IPS-18c (cell line): Measurements from ENCODE around the gene SH3GL1.

Experiments used
- H3K4me3 ChIP-seq: 2 replicates; pipeline ENCODE4 v1.7.0; 2013; ENCODE audit warnings: low read depth, mild to moderate bottlenecking, low read length, moderate library complexity; ENCODE audit not compliant: insufficient read depth
- H3K9me3 ChIP-seq: one replicate; pipeline ENCODE4 v1.6.1; 2013; ENCODE audit warnings: mild to moderate bottlenecking, low read length, moderate library complexity; ENCODE audit not compliant: control insufficient read depth, insufficient read depth

The SH3GL1 gene

DNA sequence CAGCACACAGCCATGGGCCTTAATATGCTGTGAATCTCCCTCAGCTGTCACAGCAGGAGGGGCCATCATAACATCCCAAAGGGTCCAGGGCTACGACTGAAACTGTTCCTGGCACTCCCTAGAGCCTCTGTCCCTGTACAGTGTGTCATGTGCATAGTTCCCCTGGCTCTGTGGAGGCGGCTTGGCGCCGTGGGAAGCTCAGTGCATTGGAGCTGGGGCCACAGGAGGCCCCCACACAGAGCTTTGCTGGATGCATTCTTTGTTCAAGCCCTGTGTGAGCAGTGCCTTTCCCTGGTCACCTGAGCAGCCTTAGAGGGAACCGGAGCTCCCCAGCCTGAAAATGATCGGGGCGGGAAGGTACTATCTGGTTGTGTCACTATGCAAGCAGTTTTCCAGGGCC lies 35.9 kb upstream of the SH3GL1 start:
- H3K9me3 ChIP-seq = no peaks in the 10 kb centered on the region
- H3K4me3 ChIP-seq = no peak overlapping the region

DNA sequence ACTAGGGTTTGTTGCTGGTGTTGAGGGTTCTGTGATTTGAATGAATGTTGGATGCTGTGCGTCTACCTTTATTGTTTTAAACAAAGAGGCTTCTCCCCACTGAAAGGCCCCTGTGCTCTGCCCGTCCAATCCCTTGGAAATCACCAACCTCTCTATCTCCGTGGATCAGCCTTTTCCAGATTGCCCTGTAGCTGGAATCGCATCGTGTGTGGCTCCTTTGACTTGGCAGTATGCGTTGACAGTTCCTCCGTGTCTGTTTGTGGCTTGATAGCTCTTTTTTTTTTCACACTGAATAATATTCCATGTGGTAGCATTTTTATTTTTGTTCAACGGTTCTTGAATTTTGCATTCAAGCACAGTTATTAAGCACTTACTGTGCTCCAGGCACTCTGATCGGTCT lies 34.0 kb upstream of the SH3GL1 start:
- Histone ChIP-seq H3K4me3 (no peak overlapping the region), H3K9me3 (no peaks in the 10 kb centered on the region)

DNA sequence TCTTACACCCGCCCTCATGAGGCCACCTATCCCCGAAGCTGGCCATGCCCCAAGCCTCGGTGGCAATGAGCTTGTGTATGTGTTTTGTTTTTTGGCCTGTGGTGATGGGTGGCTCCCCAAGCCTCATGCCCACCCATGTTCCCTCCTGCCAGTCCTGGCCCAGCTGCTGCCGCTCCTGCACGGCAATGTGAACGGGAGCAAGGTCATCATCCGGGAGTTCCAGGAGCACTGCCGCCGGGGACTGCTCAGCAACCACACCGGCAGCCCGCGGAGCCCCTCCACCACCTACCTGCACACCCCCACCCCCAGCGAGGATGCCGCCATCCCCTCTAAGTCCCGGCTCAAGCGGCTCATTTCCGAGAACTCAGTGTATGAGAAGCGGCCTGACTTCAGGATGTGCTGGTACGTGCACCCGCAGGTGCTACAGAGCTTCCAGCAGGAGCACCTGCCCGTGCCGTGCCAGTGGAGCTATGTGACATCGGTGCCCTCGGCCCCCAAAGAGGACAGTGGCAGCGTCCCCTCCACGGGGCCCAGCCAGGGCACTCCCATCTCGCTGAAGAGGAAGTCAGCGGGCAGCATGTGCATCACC lies 32.7 kb upstream of the SH3GL1 start:
- Histone ChIP-seq H3K9me3 (no peaks in the 10 kb centered on the region), H3K4me3 (no peak overlapping the region)

DNA sequence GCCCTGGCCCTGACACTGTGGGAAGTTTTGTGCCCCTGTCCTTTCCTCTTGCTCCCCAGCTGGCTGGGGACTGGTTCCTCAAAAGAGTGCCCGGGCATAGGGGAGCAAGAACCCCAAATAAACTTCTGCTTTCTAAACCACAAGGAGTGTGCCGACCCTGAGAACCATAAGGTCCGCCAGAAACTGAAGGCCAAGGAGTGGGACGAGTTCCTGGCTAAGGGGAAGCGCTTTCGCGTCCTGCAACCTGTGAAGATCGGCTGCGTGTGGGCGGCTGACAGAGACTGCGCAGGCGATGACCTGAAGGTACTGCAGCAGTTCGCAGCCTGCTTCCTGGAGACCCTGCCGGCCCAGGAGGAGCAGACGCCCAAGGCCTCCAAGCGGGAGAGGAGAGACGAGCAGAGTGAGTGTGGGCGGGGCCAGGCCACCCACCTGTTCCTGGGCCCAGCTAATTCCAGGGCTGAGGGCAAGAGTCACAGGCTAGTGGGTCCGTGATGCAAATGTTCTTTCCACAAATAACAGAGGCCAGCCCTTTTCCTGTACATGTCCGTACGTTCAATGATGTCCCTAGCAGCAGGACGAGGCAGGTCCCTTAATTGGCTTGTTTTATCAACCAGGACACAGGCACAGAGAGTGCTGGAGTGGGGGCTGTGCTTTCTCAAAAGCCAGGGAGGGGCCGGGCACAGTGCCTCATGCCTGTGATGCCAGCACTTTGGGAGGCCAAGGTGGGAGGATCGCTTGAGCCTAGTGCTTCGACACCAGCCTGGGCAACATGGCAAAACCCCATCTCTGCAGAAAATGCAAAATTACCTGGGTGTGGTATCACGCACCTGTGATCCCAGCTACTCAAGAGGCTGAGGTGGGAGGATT lies 31.7 kb upstream of the SH3GL1 start:
- Histone ChIP-seq H3K4me3 (no peak overlapping the region), H3K9me3 (no peaks in the 10 kb centered on the region)

DNA sequence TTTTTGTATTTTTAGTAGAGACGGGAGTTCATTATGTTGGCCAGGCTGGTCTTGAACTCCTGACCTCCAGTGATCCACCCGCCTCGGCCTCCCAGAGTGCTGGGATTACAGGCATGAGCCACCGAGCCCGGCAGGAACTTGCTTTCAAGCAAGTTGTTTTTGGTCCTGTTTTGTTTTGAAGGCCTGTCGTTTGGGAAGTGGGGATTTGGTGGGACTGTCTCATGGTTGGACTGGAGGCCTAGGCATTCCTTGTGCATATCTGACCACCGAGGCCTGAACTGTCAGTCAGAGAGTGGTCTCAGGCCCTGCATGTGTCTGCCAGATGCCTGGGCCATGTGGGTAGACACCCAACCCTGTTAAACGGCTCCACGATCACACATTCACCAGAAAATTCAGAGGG lies 30.9 kb upstream of the SH3GL1 start:
- H3K4me3 ChIP-seq = no peak overlapping the region
- H3K9me3 ChIP-seq = no peaks in the 10 kb centered on the region

DNA sequence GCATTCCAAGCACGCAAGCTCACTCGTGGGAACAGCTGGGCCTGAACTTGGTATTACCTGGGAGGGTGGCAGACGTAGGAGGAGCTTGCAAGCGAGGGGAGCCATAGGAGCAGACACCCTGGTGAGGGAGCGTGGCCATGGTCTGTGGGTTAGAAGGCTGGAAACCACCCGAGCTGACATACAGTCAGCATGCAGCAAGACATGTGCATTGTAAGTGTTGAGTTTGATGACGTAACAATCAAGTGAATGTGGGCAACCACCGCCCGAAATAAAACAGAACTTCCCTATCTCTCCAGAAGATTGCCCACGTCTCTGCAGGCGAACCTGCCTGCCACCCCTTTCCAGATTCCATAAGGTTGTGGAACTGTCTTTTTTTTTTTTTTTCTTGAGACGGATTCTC lies 30.4 kb upstream of the SH3GL1 start:
- H3K4me3 ChIP-seq = no peak overlapping the region
- H3K9me3 ChIP-seq = no peaks in the 10 kb centered on the region

DNA sequence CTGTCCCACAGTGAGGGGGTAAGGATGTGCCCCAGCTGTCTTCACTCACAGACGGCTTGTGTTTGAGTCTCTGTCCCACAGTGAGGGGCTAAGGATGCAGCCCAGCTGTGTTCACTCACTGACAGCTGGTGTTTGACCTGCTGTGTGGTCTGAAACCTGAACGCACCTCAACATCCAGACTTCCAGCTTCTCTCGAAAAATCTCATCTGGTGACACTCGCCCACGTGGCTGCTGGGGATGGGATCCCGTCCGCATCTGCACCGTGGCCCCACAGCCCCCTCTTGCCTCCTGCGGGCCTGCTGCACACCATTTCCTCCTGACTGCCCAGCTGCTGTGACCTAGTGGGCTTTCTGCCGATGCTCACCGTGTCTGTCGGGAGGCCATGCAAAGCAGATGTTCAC lies 29.4 kb upstream of the SH3GL1 start:
- no peak overlapping the region for H3K4me3 ChIP-seq
- no peaks in the 10 kb centered on the region for H3K9me3 ChIP-seq

DNA sequence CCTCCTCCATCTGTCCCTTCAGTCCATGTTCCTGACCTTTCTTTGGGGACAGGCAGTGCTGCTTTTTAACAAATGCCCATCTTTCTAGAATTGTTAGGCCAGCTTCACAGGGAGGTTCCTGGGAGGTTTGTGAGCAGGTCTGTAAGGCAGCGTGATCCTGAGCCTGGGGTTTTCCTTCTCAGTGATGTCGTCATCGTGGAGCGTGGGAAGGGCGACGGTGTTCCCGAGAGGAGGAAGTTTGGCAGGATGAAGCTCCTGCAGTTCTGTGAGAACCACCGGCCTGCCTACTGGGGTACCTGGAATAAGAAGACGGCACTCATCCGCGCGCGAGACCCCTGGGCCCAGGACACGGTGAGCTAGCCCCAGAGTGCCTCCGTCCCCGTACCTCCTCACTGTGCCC lies 28.9 kb upstream of the SH3GL1 start:
- Histone ChIP-seq H3K9me3 (no peaks in the 10 kb centered on the region), H3K4me3 (no peak overlapping the region)

DNA sequence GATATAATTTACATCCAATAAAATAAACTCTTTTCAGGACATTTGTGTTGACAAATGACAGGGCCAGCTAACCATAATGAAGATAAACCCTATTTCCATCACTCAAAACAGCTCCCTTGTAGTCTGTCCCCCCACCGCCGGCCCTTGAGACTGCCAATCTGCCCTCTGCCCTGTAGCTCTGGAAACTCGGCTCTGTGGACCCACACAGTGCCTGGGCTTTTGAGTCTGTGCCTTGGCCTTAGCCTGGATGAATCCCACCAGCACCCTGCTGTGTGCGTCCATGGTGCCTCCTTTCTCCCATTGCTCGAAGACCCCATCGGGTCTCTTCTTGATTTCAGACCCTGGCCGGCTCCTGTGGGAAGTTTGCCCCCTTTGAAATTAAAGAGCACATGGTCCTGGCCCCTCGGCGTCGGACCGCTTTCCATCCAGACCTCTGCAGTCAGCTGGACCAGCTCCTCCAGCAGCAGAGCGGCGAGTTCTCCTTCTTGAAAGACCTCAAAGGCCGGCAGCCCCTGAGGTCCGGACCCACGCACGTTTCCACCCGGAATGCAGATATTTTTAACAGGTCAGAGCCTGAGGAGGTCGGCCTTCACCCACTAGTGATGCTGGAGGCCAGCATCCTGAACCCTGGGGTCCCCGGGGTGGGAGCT lies 28.1 kb upstream of the SH3GL1 start:
- H3K9me3 ChIP-seq = no peaks in the 10 kb centered on the region
- H3K4me3 ChIP-seq = no peak overlapping the region

DNA sequence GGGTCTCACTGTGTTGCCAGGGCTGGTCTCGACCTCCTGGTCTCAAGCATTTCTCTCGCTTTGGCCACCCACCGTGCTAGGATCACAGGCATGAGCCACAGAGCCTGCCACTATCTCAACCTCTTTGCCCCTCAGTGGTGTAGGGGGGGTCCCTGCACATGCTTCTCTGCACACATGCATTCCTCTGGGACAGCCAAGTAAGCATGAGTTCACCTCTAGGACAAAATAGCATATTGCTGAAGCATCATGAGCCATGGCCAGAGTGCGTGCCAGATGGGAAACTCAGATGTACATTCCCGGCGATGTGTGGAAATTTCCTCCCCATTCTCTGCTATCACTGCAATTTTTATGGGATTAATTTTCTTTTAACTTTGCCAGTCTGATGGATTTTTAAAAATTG lies 25.2 kb upstream of the SH3GL1 start:
- Histone ChIP-seq H3K4me3 (no peak overlapping the region), H3K9me3 (no peaks in the 10 kb centered on the region)

DNA sequence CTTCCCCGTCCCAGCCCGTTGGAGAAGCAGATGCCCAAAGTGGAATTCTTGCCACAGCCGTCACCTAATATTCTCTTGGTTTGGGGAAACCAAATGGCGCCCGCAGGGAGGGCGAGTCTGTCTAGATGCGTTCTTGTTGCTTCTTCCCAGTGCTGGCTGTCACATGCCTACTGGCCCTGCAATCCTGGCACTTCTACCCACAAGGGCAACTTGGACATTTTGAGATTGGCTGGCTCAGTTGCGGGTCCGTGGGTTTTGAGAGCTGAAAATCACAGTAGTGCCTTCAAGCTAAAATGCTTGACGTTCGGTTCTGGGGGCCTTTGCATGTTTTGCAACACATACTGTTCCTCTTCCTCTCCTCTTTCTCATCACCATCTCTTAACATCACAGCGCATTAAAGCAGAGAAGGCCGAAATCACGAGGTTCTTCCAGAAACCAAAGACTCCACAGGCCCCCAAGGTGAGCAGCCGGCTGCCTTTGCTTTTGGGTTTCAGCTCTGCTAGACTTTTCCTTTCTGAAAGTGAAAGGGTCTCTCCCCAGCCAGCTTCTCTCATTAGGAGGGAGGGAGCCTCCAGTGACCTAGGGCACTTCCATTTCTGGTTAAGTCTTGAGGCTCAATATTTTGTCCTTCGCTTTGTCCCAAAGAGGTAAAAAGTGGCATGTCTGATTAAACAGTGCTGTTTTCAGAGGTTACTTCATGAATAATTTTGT lies 23.2 kb upstream of the SH3GL1 start:
- H3K9me3 ChIP-seq = no peaks in the 10 kb centered on the region
- no peak overlapping the region for H3K4me3 ChIP-seq

DNA sequence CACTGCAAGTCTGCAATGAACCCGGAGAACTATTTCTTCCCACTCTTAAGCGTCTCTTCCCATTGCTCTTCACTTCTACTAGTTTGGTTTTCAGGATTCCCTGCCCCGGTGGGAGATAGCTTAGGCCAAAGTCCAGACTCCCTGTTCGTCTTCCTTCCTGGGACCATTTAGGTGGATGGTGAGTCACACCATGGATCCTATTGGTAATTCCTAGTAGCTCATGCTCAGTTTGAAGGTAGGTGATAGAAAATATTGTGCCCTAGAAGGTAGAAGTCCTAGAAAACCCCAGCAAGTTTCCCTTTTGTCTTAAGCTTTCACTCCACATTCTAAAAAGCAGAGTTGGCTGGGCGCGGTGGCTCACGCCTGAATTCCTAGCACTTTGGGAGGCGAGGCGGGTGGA lies 15.9 kb upstream of the SH3GL1 start:
- Histone ChIP-seq H3K9me3 (no peaks in the 10 kb centered on the region), H3K4me3 (no peak overlapping the region)

DNA sequence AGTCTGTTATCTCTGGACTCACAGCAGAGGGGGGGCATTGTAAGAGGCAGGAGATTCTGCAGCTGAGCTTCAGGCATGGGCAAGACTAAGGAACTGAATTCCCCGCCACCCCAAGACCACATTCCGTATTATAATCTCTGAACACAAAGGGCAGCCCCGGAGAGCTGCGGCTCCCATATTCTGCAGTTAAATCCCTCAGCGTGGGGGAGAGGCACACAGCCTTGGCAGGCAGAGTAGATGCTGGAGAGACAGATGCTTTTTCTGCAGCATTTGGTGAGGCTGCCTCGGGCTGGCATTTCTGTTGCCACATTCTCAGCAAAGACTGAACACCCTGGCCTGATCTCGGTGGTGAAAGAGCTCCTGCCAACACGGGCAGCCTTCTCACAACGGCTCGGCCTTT lies 15.0 kb upstream of the SH3GL1 start:
- Histone ChIP-seq H3K9me3 (no peaks in the 10 kb centered on the region), H3K4me3 (no peak overlapping the region)

DNA sequence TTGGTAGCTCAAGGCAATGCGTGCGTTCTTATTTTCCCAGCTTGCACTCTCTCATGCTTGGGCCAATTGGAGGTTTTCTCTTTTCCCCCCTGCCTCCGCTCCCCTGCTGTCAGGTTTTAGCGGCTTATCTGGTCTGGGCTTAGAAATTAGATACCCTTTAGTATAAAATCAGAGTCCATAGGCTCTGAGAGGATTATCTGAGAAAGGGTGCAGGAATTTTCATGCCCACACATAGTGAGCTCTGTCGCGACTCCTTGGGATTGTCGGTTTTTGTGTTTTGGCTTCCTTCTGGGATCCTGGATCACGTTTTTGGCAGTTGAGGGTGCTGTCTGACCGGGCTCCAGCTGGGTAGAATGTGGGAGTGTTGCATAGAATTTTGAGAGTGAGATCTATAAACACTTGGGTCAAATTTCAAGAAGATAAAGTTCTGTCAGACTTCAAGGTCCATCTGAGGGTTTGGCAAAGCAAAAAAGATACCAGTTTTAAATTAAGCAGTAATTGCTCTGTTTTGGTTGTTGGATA lies 14.5 kb upstream of the SH3GL1 start:
- Histone ChIP-seq H3K9me3 (no peaks in the 10 kb centered on the region), H3K4me3 (no peak overlapping the region)

DNA sequence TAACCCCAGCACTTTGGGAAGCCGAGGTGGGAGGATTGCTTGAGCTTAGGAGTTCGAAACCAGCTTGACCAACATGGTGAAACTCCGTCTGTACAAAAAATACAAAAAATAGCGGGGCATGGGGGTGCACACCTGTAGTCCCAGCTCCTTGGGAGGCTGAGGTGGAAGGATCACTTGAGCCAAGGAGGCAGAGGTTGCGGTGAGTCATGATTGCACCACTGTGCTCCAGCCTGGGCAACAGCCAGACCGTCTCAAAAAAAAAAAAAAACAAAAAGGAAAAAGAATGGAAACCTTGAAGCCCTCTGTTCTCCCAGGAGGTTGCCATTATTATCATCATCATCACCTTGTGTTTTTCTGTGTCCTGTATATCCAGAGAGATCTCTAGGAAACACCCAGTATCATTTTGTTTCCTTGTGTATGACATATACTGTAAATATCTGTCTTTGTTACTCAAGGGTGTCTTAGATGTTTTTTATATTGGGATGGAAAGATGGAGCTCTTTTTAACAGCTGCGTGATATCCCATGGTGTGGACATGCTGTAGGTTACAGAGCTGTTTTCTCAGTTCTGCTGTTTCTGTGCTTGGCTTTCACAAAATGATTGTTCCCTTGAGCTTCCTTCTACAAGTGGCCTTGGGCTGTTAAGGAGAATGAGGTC lies 13.9 kb upstream of the SH3GL1 start:
- H3K9me3 ChIP-seq = no peaks in the 10 kb centered on the region
- H3K4me3 ChIP-seq = no peak overlapping the region

DNA sequence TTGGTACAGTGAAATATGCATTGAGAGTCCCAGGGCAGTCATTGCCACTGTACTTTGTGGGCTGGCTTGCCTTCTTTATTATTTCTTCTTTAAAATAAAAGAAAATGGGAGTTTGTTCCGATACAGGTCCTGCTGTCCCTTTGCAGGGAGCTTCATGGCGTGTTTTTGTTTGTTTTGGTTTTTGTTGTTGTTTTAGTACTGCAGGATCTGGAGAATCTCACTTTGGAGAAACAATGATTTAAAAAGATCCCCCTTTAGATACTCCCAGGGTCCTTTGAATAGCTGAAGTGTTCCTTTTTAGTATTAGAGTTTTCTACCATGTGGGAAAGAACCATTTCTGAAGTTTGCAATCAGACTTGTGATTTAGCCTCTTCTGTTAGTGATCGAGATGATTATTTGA lies 13.2 kb upstream of the SH3GL1 start:
- no peaks in the 10 kb centered on the region for H3K9me3 ChIP-seq
- H3K4me3 ChIP-seq = no peak overlapping the region
